ENCODE results near the gene CDC42EP2. TPM values are rescaled to one million over a fixed set of nuclear protein-coding genes. Genes with fewer than 3 reads are reported as not detected.

CDC42EP2 gene
- polyA plus RNA-seq, 1 of the 3 experiments (the other 2 are of a cell fraction): 8.1 TPM

DNA sequence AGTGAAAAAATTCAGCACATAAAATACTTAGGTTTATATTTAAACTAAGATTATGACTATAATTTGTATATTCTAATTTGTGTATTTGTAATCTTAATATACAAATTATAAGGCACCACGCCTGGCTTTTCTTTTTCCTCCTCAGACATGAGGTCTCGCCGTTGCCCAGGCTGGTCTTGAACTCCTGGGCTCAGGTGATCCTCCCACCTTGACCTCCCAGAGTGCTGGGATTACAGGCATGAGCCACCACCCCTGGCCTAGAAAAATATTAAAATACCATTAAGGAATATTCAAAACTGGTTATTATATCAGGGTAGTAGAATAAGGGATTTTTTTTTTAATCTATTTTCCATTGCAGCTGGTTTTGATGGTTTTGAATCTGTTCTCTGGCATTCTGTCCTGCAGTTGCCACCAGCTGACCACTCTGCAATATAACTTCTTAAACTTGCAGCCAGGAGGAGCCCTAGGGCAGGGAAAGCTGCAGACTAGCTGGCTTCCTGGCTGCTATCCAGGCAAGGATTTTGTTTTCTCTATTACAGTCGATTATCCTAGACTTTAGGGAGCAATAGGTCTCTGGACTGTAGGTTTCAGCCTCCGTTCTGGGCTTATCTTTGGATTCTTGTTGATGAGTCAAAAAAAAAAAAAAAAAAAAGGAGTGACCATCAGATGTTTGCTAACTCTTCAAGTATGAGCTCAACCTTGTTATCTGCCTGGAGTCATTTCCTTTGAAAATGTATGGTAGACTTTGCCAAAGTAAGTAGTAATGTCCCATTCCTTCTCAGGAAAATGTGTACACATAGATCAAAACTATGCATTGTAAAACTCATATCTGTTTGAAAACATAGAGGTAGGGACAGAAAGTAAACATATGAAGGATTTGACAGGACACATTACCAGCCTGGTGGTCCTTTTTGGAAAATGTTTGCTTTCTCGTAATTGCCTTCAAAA lies 39.7 kb upstream of the CDC42EP2 start (continued):
- TF ChIP-seq, protein P1, sequence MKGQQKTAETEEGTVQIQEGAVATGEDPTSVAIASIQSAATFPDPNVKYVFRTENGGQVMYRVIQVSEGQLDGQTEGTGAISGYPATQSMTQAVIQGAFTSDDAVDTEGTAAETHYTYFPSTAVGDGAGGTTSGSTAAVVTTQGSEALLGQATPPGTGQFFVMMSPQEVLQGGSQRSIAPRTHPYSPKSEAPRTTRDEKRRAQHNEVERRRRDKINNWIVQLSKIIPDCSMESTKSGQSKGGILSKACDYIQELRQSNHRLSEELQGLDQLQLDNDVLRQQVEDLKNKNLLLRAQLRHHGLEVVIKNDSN (IDR thresholded peaks at IDR 0.05; ENCODE audit: borderline replicate concordance, low read depth): peak; percentile 7; the same call in 1 of the 2 replicates
- TF ChIP-seq SMC3 (IDR thresholded peaks at IDR 0.05; ENCODE audit: low read depth, low read length): peak; percentile 97
- peak; percentile 25; the same call in 1 of the 2 replicates for TF ChIP-seq PBX3 (IDR thresholded peaks at IDR 0.05)
- TF ChIP-seq RXRA (IDR thresholded peaks at IDR 0.05; ENCODE audit: borderline replicate concordance, low read depth): peak; percentile 19; the same call in 1 of the 2 replicates
- TF ChIP-seq FOSL2 (IDR thresholded peaks at IDR 0.05; ENCODE audit: borderline replicate concordance, low read depth): peak; percentile 82
- TF ChIP-seq NRF1 (IDR thresholded peaks at IDR 0.05; ENCODE audit: low read depth, low read length): peak; percentile 20; the same call in 1 of the 2 replicates
- TF ChIP-seq, protein P2, sequence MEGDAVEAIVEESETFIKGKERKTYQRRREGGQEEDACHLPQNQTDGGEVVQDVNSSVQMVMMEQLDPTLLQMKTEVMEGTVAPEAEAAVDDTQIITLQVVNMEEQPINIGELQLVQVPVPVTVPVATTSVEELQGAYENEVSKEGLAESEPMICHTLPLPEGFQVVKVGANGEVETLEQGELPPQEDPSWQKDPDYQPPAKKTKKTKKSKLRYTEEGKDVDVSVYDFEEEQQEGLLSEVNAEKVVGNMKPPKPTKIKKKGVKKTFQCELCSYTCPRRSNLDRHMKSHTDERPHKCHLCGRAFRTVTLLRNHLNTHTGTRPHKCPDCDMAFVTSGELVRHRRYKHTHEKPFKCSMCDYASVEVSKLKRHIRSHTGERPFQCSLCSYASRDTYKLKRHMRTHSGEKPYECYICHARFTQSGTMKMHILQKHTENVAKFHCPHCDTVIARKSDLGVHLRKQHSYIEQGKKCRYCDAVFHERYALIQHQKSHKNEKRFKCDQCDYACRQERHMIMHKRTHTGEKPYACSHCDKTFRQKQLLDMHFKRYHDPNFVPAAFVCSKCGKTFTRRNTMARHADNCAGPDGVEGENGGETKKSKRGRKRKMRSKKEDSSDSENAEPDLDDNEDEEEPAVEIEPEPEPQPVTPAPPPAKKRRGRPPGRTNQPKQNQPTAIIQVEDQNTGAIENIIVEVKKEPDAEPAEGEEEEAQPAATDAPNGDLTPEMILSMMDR (IDR thresholded peaks at IDR 0.05): peak; percentile 87
- TF ChIP-seq GATA2 (CRISPR knock-in tag; IDR thresholded peaks at IDR 0.05): no peak
- TF ChIP-seq GABPA (IDR thresholded peaks at IDR 0.05; ENCODE audit: low read depth): no peak
- TF ChIP-seq RFX5 (IDR thresholded peaks at IDR 0.05; ENCODE audit: low read length): peak; percentile 57; the same call in 1 of the 2 replicates
- TF ChIP-seq, protein P3, sequence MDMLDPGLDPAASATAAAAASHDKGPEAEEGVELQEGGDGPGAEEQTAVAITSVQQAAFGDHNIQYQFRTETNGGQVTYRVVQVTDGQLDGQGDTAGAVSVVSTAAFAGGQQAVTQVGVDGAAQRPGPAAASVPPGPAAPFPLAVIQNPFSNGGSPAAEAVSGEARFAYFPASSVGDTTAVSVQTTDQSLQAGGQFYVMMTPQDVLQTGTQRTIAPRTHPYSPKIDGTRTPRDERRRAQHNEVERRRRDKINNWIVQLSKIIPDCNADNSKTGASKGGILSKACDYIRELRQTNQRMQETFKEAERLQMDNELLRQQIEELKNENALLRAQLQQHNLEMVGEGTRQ (IDR thresholded peaks at IDR 0.05; ENCODE audit: borderline replicate concordance, low read depth, low read length): no peak
- TF ChIP-seq YY1 (IDR thresholded peaks at IDR 0.05; ENCODE audit: low read depth): no peak
- no peak for TF ChIP-seq FOXM1 (IDR thresholded peaks at IDR 0.05; ENCODE audit: low read depth)
- no peak for TF ChIP-seq ELF1 (IDR thresholded peaks at IDR 0.05)
- TF ChIP-seq TAF1 (IDR thresholded peaks at IDR 0.05; ENCODE audit: borderline replicate concordance, low read depth, low read length): no peak
- no peak for TF ChIP-seq CHD2 (IDR thresholded peaks at IDR 0.05; ENCODE audit: low read length, partially characterized antibody)
- no peak for TF ChIP-seq MEF2A (IDR thresholded peaks at IDR 0.05; ENCODE audit: borderline replicate concordance, low read depth)
- TF ChIP-seq EZH2phosphoT487 (IDR thresholded peaks at IDR 0.05; ENCODE audit: borderline replicate concordance, low read depth): no peak
- TF ChIP-seq REST (IDR thresholded peaks at IDR 0.05; ENCODE audit: low read depth, low read length): no peak
- peak; percentile 76 for TF ChIP-seq JUND (IDR thresholded peaks at IDR 0.05)
- TF ChIP-seq SIN3A (IDR thresholded peaks at IDR 0.05; ENCODE audit: borderline replicate concordance, low read depth, low read length): peak; percentile 49; the same call in 1 of the 2 replicates
